SIG-M5 treated with dmso at 0.1 percent for 504 hours (cell line): Measurements from ENCODE around the gene PUDP.

ENCODE experiments used
- DNase-seq: peaks from one replicate; lab custom pipeline; 2025; ENCODE audit not compliant: unreplicated experiment; lab: John Stamatoyannopoulos, UW

Gene PUDP

DNA sequence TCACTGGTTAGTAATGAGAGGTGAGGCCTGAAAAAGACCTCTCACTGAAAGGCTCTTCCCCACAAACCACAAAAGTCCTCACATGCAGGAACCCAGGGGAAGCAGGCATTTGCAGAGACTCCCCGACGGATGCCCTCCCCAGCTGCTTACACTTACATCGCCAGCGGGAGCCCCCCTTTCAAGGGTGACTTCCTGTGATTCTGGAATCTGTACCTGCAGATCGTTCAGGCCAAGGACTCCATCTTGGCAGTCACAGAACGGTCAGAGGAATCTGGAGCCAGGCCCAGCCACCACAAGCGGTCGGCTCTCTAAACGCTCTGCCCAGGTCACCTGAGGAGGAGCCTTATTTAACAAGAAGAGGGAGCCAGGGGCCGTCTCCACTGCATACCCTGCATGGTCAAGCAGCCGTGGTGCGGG, 71.7 kb downstream of the PUDP start:
- no peak for DNase-seq

DNA sequence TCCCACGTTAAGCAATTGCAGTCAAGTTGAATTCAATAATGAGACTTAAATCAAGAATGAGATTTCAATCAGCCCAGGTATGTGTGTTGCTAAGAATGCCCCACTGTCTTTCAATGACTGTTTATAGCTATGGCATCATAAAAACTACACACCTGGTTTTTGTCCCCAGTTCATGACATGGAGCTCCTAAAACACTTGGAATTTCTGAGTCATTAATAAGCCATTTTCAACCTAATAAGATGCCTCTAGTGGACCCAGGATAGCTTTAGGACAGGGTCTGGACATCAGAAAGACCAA, 73.1 kb downstream of the PUDP start:
- DNase-seq, result no peak

DNA sequence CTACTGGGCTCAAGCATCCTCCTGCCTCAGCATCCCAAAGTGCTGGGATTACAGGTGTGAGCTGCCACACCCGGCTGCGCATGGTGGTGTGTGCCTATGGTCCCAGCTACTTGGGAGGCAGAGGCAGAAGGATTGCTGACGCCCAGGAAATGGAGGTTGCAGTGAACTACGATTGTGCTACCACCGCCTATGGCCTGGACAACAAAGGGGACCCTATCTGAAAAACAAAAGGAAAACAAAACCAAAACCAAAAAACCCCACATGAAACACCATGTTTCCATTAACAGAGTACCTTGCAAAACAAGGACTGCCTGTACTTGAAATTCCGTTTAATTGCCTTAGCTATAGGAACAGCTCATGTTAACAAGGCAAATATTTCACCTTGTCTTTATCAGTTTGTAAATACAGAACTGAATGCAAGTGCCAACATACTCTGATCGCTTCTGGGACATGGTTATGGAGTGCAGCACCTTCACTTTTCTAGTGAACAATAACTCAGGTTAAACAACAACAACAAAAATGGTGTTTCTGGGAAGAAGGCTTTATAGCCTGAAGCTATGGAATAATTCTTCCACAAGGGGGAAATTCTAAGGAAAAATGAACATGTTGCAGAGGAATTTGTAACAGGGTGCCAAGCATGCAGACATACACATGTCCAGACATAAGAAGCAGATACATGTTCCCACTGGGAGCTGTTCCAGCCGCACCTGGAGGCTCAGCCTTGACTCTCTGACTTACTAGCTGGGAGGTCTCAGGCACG, 73.6 kb downstream of the PUDP start:
- no peak for DNase-seq

DNA sequence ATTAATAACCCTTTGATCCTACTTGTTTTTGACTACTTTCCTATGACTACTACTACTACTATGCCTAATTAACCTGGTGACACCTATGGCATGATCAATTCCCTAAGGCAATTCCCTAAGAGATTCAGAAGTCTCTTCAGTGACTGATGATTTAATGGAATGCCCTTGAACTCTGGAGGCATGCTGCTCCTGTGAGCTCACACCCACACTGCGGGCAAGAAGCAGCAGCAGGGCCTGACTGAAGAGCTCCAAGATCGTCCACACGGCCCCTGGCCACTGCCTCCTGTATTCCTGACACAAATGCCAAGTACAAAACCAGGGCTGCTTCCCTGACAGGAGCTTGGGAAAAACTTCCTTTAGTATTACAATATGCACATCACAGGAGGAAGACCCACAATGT, 74.6 kb downstream of the PUDP start:
- DNase-seq, result no peak

DNA sequence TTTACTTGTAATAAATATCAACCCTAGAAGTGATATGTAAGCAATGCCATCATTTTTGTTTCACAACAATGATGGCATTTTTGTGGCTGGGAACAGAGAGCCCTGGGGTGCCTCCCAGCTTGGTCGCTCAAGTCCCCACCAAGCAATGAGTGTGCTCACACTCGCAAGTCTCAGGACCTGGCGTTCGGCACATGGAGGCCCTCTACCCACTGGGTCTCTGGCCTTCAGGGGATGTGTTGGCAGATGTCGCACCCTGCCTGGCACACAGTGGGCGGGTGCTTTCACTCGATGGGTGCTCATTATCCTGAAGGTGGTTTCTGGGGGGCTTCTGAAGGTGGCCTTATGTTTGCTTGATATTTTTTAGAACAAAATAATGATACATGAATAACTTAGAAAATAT, 75.1 kb downstream of the PUDP start:
- DNase-seq, result no peak

DNA sequence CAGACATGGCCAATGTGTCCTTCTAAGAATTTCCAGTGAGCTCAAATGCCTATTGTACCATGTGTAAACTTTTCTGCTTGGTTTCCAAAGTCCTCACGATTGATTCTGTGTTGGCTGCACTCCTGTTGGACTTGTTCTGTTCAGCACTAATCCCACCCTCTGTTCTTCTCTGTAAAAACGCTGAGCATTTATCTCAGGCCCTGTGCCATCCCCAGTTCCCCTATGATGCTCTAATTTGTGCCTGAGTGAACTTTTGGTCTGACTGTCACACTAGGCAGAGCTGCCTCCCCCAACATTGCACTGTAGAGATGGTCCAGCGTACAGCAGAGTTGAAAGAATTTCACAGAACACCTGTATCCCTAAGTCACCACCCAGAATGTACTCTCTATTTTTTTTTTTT, 76.6 kb downstream of the PUDP start:
- no peak for DNase-seq

DNA sequence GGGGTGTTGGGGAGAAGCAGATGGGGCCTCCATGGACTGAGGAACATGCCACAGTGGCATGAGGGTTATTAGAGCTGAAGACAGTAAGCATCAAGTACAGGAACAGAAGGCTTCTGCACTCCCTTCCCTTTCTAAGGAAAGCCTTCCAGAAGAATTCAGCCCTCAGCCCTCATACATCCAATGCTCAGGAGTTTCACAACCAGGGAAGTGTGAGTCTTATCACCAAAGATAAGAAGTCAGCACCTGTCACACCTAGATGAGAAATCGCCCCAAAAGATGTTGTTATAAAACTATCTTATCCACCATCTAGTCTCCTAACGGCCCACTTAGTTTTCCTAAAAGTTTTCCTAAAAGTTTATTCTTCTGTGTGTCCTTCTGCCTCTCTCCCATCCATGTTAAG, 78.4 kb downstream of the PUDP start:
- DNase-seq, result no peak

DNA sequence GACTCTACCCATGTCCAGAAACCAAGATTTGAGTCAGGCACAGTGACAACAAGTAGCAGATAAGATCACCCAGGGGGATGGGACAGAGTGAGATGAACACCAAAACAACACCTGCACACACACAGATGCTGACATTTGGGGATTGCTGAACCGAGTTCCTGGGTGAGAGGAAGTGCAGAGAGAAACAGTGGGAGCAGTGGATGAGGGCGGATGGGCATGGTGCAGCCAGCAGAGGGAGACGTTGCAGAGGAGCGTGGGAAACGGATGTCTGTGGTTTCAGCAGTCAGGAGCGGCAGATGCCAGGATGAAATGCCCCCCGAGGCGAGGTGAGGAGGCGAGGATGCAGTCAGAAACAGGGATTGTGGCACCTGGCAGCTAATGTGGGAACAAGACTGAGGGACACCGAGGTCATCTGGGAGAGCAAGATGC, 79.0 kb downstream of the PUDP start:
- peak; percentile 0 for DNase-seq

DNA sequence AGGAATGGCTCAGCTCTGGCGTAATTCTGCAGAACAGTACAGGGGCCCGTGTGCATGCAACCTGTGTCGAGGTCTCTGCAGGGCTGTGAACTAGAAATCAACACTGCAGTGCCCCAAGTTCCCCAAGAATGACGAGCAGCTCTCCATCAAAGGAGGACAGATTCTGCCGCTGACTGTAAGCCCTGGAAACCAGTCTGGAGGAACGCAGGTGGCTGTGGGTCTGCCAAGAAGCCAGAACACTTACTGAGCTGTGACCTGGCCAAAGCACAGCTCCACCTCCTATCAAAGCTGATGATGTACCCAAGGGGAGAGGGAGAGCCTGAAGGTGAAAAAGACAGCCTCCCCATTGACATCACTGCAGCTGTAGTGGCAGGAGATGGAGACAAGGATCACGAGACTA, 80.7 kb downstream of the PUDP start:
- DNase-seq, result no peak

DNA sequence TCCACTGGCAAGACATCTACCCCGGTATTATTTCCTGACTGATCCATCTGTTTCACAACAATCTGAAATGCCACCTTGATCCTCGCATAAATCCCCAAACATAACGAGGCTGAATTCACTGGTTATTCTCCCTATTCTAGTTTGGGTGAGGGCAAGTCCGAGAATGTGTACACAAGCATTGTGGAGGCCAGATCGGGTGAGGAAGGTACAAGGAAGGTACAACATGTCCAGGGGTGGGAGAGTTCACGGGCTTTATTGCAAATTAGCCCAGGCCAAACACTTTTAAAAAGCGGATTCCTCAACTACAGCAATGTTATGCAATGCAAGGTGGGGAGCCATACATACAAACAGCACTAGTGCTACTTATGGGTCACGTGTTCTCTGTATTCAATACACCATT, 82.5 kb downstream of the PUDP start:
- DNase-seq, result no peak

DNA sequence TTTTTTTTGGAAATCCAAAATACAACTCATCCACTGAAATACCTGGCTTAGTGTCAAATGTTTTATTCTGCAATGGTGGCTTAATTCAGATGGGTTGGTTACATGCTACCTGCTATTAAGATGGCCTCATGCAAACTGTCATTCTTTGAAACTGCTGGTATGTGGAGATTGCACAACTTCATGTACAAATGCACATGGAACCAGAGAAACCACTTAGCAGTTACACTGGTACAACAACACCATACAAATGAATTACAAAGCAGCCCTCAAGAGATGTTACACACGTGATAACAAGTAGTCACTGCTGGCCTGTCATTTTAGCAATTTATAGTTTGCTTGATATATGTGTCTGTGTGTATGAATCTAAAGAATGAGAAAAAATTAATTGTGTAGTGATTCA, 85.0 kb downstream of the PUDP start:
- DNase-seq, result no peak

DNA sequence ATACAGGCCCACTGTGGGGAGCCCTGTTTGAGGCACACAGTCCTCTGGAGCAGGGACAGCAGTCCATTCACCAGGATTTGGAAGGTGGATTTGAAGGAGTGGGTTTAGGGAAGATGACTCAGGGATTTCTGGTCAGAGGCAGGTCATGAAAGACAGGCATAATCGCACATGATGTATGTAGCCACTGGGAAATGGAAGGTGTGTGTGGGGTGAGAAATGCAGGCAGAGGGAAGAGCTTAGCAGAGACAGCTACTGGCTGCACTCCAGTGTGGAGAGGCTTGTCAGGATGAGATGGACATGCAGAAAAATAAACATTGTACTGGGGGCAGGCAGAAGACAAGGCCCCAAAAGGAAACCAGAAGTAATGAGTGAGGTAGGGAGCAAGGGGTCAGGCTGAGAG, 85.7 kb downstream of the PUDP start:
- DNase-seq, result no peak

DNA sequence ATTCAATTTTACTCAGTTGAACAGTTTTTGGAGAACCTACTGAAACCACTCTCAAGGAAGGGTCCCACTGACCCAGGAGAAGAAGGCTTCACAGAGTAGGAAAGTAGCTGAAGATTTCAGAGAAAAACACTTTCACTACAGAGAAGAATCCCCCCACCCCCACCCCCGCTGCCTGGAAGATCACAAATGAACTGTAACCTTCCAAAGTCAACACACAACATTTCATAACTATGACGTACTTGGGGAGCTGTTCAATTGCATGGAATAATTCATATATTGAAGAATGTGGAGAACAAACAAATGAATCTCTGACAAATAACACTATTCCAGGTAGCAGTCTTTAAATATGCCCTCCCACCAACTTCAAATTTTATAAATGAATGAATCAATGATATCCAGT, 86.5 kb downstream of the PUDP start:
- no peak for DNase-seq

DNA sequence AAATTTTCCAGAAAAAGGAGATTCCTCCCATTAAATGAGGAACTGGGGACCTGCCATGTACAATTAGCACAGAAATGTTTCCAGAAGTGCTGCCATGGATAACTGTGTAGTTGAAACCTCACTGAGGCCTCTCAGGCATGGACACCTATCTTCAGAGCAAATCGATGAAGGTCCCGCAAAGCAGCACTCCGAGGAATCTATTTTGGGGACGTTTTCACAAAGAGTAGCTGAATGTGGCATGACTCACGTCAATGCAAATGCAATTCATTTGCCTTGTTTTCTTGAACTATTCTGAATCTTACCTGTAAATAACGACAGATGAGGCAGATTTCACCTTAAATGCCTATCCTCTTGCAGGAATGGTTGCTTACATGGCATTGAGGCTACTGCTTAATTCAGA, 87.5 kb downstream of the PUDP start:
- no peak for DNase-seq

DNA sequence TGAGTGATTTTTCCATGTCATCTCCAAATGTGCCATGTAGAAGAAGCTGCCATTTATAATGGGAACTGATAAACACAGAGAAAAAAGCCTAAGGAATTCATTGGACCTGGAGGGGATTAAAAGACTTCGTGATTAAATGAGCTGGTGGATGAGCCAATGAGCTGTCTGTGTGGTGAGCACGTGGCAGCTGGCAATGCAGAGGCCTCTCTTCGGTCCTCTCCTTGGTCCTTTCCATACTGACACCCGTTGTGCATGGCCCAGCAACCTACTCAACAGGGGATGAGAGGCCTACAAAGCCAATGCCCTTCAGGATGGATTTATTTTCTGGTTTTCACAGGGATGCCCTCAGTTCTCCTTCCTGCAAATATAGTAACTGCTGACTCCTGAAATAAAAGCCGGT, 88.1 kb downstream of the PUDP start:
- DNase-seq, result no peak

DNA sequence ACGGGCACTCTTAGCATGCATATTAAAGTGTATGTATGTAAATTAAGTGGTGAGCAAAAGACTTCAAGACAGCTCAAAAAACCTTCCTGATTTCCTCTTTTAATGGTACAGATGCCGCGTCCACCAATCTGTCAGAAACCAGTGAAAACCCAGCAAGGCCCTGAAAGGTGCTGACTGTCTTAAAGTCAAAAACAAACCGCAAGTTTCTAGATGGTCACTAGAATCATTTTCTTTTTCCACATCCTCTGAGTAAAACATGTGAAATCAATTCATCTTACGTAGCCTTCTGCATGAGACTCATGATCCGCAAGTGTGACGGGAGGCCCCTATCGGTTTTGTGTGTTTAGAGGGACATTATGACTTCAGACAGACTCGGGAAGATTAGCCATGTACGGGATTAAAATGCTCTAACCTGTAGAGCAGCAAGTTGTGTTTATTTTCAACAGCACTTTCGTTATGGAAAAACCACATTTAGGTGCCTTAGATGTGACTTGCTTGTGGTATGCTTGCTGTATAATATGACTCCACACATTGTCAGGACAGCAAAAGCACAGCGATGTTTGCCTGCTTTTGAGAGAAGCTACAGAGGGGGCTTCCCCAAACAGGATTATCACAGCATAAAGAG, 88.6 kb downstream of the PUDP start:
- DNase-seq, result no peak

DNA sequence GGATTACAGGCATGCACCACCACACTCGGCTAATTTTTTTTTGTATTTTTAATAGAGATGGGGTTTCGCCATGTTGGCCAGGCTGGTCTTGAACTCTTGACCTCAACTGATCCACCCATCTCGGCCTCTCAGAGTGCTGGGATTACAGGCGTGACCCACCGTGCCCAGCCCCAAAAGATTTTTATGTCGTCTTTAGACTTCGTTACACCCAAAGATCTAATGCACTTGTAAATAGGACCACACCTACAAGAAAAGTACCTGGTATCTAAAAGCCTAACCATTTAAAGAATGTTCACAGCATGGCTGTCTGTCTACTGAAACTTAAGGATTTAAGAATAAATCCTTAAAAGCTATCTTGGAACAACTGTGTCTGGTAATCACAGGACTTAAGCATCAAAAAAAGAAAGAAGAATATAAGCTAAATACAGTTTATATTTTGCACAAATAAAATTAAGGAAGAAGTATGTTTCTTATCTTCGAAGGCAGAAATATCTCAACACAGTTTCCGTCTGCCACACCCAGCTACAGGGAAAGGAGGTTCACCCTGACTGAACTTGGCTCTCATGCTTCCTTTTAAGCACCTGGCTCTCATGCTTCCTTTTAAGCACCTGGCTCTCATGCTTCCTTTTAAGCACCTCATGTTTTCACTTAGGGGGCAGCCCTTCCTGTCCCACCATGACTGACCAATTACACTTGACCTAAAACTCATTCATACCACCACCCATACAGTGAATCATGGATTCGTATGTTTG, 92.4 kb downstream of the PUDP start:
- DNase-seq, result no peak

DNA sequence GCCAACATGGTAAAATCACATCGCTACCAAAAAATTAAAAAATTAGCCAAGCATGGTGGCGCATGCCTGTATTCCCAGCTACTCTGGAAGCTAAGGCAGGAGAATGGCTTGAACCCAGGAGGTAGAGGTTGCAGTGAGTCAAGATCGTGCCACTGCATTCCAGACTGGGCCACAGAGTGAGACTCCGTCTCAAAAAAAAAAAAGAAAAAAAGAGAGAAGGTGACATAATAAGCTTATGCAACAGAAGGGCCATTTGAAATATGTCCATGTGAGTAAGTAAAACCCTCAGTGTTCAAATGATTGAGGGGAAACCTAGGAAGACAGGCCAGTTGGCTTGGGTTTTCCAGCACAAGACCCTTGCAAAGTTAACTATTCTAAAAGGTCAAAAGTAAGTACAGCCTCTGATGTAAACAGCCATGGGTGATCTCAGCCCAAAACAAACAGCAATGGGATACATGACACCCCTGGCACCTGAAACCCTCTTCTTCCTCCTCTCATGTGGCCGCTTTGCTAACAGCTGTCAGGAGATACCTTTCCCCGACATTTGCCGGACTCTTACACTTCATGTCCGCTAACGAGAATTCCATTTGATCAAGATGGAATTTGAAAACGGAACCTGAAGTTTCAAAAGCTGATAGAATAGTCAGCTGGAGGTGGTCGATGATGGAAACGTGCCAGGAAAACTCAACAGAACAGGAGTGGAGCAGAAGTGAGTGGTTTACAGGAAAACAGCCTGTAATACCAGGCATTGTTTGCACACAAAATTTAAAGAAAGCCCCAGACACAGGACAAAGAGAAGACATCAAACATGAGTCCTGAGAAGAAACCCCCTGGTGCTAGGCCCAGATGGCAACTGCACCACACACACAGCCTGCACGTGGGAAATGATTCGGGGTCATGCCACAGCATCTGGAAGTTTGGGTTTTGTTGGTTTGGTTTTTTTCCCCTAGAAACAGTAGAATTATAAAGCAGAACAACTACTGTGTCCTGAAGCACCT, 93.4 kb downstream of the PUDP start:
- DNase-seq, result no peak

DNA sequence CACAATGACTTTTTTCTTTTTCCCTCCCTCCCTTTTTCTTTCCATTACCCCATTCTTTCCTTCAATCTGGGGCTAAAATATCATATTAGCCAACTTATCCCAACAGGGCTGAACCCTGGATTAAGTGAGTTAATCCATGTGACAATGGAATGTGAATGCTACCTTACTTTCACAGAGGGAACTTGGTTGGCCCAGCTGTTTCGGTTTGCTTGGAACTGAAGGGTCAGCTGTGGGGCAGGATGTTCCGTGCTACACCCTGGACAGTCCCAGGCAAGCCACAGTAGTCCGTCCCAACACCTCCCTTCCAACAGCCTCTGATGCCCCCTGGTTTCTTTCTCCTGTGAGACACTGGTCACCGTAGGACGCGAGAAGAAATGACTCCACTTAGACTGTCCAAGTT, 95.4 kb downstream of the PUDP start:
- DNase-seq, result no peak

DNA sequence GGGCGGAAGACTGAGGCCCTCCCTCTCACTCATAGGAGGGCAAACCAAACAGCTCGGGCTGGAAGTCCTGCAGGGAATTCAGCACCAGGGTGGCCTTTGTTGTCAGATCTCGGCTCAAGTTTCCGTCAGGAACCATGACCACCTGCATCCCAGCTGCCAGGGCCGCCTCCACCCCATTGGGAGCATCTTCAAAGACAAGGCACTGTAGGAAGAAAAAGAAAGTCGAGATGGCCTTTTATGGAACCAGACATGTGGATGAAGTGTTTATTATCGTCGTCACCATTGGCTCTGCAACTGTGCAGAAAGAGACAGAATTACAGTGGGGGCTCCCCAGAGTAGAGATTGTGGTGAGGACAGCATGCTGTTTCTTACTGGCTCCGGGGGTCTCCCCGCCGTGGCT, 97.7 kb downstream of the PUDP start:
- no peak for DNase-seq

DNA sequence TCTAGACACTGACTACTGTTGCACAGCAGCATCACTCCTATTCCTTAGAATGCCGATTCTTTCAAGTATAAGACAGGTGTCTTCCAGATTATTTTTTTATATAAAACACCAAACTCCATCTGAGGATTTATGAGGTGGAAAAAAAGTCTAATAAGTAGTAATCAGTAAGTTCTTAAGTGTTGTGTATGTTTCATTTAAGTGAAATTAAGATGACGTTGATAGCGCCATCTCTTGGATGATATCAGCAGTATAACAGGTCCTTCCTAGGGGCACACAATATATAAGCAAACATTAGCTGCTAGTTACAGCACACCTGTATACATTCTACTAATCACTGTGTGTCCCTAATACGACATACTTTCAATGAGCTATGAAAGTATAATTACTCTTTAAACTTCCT, 100.0 kb downstream of the PUDP start:
- DNase-seq, result no peak
